Uterus (tissue), 4 donors: ENCODE data around the gene CHERP. TPM values are rescaled to one million over a fixed set of nuclear protein-coding genes. Genes with fewer than 3 reads are reported as not detected.

Experiments
- DNase-seq, 2 donors: peaks; one replicate each; pipeline ENCODE4 v3.0.0-alpha.2; 2019 to 2020
- H3K27ac ChIP-seq, 2 donors: fragments of 200-600 bp; sonication (generic); 1 replicate in 1 of 2; 2 replicates in 1 of 2; pipeline ENCODE4 v1.5.1; 2016 to 2018
- H3K27me3 ChIP-seq, 2 donors: fragments of 200-600 bp; sonication (generic); one replicate each; pipeline ENCODE4 v1.5.1; 2018 to 2019; ENCODE audit warnings: control low read depth in 1 of 2
- H3K36me3 ChIP-seq, 2 donors: fragments of 200-600 bp; sonication (generic); one replicate each; pipeline ENCODE4 v1.5.1; 2019; ENCODE audit warnings: control low read depth in 1 of 2
- H3K4me1 ChIP-seq, 2 donors: fragments of 200-600 bp; sonication (generic); one replicate each; pipeline ENCODE4 v1.5.1; 2018 to 2019; ENCODE audit warnings: control low read depth in 1 of 2
- H3K4me3 ChIP-seq, 2 donors: fragments of 200-600 bp; sonication (generic); 1 replicate in 1 of 2; 2 replicates in 1 of 2; pipeline ENCODE4 v1.5.1; 2018 to 2019; ENCODE audit warnings: mild to moderate bottlenecking in 1 of 2
- H3K9me3 ChIP-seq, 2 donors: fragments of 200-600 bp; sonication (generic); one replicate each; pipeline ENCODE4 v1.5.1; 2019; ENCODE audit warnings: control low read depth in 1 of 2
- CTCF ChIP-seq, 4 experiments: fragments of 200-600 bp in 2 of 4; fragments of 450-650 bp in 2 of 4; sonication (generic) in 2 of 4; IDR thresholded peaks; one replicate each; pipeline ENCODE4 v1.5.1; 2016 to 2019; ENCODE audit warnings: antibody characterized with exemption in 4 of 4, mild to moderate bottlenecking in 2 of 4, moderate library complexity in 1 of 4
- POLR2A ChIP-seq, 2 donors: fragments of 450-650 bp; IDR thresholded peaks; one replicate each; pipeline ENCODE4 v1.6.1; 2016; ENCODE audit warnings: antibody characterized with exemption in 2 of 2, mild to moderate bottlenecking in 1 of 2, moderate library complexity in 1 of 2
- intact Hi-C: fragments of 100-400 bp; cut with DNase I; formaldehyde crosslinking; loops from one replicate; pipeline ENCODE4 v1.15.1; 2023; ENCODE audit warnings: low total_unique reads
- total RNA-seq, 4 donors: library from RNA; depleted of rRNA in 3 of 4; stranded (reverse); fragments of >200 nt in 3 of 4; gene quantifications; one replicate each; pipeline versions ENCODE4 v1.1.0 to v1.2.4, GENCODE V29; 2014 to 2023
- donor health status: DM: yes; HTN: yes; CAD: no.

The CHERP gene
- total RNA-seq, 4 donors from 2014 or later = 1.8 to 47.9 (median 7.8) TPM

GRCh38 chr19:16537111-16537510 is 5.1 kb downstream of the CHERP start:
- no peaks in the 10 kb centered on the region for H3K27me3 ChIP-seq
- H3K4me1 ChIP-seq = peaks cover 14 to 18% of the 10 kb centered on the region in 2 donors
- H3K4me3 ChIP-seq = no peak overlapping the region
- no peak for TF ChIP-seq POLR2A (IDR thresholded peaks at IDR 0.05)
- TF ChIP-seq CTCF (IDR thresholded peaks at IDR 0.05) = no peak
- no peaks in the 10 kb centered on the region for H3K36me3 ChIP-seq
- H3K27ac ChIP-seq = no peak overlapping the region
- DNase-seq = no peak
- H3K9me3 ChIP-seq = no peaks in the 10 kb centered on the region
- intact Hi-C loops = no loop called here

- Histone ChIP-seq H3K36me3 (no peaks in the 10 kb centered on the region), H3K27ac (no peak overlapping the region), H3K4me1 (peaks cover 13% of the 10 kb centered on the region in 2 donors), H3K27me3 (no peaks in the 10 kb centered on the region), H3K9me3 (no peaks in the 10 kb centered on the region), H3K4me3 (no peak overlapping the region)
- no peak for DNase-seq
- intact Hi-C loops = no loop called here
- TF ChIP-seq CTCF (IDR thresholded peaks at IDR 0.05) (no peak), POLR2A (IDR thresholded peaks at IDR 0.05) (no peak)
These were observed 6.1 kb downstream of the CHERP start for GRCh38 chr19:16536130-16536529.

- no peak for DNase-seq
- Histone ChIP-seq H3K4me1 (peaks cover 5 to 8% of the 10 kb centered on the region in 2 donors), H3K27ac (no peak overlapping the region), H3K4me3 (no peak overlapping the region), H3K36me3 (no peaks in the 10 kb centered on the region), H3K9me3 (no peaks in the 10 kb centered on the region), H3K27me3 (no peaks in the 10 kb centered on the region)
- intact Hi-C loops = no loop called here
- TF ChIP-seq CTCF (IDR thresholded peaks at IDR 0.05) (no peak), POLR2A (IDR thresholded peaks at IDR 0.05) (no peak)
These were observed 6.9 kb downstream of the CHERP start for GRCh38 chr19:16535381-16535780.

- Histone ChIP-seq H3K4me3 (no peak overlapping the region), H3K9me3 (no peaks in the 10 kb centered on the region), H3K27ac (no peak overlapping the region), H3K36me3 (no peaks in the 10 kb centered on the region), H3K4me1 (no peaks in the 10 kb centered on the region), H3K27me3 (no peaks in the 10 kb centered on the region)
- intact Hi-C loops = no loop called here
- TF ChIP-seq CTCF (IDR thresholded peaks at IDR 0.05) = no peak
- TF ChIP-seq POLR2A (IDR thresholded peaks at IDR 0.05) = no peak
- no peak for DNase-seq
These were observed 9.6 kb downstream of the CHERP start for GRCh38 chr19:16532440-16533234.

GRCh38 chr19:16531380-16531669 is 10.9 kb downstream of the CHERP start:
- H3K4me3 ChIP-seq = no peak overlapping the region
- no peaks in the 10 kb centered on the region for H3K9me3 ChIP-seq
- H3K36me3 ChIP-seq = no peaks in the 10 kb centered on the region
- intact Hi-C loops = no loop called here
- no peaks in the 10 kb centered on the region for H3K4me1 ChIP-seq
- no peak for DNase-seq
- TF ChIP-seq POLR2A (IDR thresholded peaks at IDR 0.05) (no peak), CTCF (IDR thresholded peaks at IDR 0.05) (no peak)
- H3K27ac ChIP-seq = no peak overlapping the region
- H3K27me3 ChIP-seq = no peaks in the 10 kb centered on the region
